ENCODE data around the gene SAPCD2.

DNA sequence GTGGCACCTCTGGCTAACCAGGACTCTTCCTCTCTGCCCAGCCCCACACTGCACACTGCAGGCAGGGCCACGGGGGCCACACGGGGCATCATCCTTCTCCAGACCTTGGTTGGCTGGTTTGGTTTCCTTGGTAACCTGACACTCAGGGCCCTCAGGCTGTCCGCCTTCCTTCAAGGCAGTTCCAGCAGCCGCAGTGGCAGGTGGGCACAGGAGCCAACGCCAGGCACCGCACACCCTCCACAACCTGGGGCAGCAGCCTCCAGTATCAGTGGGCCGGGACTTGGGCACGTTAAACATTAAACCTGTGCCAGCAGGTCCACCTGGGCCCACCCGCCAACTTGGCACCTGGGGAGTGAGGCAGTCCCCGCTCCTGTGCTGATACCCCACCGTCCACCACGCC lies 26.3 kb downstream of the SAPCD2 start:
- TF ChIP-seq, protein P1, sequence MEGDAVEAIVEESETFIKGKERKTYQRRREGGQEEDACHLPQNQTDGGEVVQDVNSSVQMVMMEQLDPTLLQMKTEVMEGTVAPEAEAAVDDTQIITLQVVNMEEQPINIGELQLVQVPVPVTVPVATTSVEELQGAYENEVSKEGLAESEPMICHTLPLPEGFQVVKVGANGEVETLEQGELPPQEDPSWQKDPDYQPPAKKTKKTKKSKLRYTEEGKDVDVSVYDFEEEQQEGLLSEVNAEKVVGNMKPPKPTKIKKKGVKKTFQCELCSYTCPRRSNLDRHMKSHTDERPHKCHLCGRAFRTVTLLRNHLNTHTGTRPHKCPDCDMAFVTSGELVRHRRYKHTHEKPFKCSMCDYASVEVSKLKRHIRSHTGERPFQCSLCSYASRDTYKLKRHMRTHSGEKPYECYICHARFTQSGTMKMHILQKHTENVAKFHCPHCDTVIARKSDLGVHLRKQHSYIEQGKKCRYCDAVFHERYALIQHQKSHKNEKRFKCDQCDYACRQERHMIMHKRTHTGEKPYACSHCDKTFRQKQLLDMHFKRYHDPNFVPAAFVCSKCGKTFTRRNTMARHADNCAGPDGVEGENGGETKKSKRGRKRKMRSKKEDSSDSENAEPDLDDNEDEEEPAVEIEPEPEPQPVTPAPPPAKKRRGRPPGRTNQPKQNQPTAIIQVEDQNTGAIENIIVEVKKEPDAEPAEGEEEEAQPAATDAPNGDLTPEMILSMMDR (IDR thresholded peaks at IDR 0.05) = no peak
- TF ChIP-seq EP300 (IDR thresholded peaks at IDR 0.05) = no peak

Data from suprapubic skin (tissue), 3 donors.